GM19099 (cell line): ENCODE data around the gene PILRB.

Experiments used
- POLR2A ChIP-seq: IDR thresholded peaks from 3 replicates; pipeline ENCODE4 v1.6.1; 2011; ENCODE audit warnings: low read depth; ENCODE audit not compliant: insufficient read length; ENCODE audit errors: extremely low read depth

PILRB gene

DNA sequence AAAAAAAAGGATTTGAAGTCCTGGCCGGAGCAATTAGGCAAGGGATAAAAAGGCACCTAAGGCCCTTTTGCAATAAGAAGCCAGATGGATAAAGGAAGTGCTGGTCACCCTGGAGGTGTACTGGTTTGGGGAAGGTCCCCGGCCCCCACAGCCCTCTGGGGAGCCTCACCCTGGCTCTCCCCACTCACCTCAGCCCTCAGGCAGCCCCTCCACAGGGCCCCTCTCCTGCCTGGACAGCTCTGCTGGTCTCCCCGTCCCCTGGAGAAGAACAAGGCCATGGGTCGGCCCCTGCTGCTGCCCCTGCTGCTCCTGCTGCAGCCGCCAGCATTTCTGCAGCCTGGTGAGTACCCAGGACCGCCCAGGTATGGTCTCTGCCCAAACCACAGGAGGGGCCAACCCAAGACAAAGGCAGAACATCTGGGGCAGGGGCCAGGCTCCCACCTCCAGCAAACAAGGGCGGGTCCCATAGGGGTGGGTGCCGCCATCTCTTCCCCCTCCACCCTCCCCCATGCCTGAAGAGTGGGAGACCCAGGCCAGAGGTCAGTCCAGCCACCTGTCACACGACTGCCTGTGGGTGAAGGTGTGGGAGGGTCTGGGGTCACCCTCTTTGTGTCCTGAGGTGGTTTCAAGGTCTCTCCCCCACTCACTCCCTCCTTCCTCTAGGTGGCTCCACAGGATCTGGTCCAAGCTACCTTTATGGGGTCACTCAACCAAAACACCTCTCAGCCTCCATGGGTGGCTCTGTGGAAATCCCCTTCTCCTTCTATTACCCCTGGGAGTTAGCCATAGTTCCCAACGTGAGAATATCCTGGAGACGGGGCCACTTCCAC, at the start of gene PILRB:
Gene PILRB, plus strand, starts transcription at position 91 of the 830 bp plus-strand sequence. Its CDS starts 186 bp downstream, at position 277.
- TF ChIP-seq POLR2A = no peak

DNA sequence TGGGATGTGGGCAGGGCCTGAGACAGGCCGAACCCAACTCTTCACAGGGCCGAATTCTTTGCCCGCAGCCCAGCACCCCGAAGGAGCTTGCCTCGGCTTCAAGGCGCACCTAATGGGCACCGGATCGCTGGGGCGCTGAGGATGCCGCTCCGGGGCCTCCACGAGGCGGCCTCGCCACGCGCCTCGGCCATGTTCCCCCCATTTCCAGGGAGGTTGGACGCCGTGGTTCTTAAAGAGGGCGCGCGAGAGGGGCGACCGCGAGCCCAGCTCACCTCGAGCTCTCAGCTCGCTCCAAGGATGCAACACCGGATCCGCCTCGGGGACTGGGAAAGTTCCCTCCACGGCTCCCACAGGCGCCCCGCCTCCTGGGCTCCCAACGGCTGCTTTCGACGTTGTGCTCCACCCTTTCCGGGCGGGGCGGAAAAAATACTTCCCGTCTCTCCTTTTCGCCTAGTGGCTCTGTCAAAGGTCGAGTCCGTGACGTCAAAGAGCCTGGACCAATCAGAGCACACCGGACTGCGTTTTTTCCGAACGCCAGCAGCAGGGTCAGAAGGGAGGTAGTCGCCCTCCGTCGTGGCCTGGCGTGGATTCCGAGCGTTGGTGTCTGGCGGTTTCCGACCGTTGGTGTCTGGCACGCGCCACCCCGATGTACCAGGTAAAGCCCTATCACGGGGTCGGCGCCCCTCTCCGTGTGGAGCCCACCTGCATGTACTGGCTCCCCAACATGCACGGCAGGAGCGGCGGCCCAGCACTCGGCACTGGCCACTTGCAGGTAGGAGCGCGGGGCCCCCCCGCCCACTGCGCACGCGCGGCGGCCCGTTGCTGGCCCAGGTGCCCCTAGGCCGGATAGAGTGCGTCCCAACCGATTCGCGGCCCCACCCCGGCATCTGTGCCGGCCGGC, 22.1 kb upstream of the PILRB start:
- peak; percentile 95 for TF ChIP-seq POLR2A

DNA sequence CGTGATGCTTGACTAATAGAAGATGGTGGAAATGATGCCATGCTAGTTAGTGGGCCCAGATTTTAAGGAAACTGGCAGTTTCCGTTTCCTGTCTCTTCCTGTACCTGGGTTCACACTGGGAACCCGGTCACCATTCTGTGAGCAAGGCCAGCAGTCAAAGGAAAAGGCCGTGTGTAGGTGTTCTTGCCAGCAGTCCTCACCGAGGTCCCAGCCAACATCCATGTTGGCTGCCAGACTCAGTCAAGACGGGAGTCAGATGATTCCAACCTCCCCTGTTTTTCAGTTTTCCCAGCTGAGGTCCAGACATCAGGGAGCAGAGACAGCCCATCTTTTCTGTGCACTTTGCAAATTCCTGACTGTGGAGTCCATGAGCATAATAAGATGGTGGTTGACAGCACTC, 15.2 kb upstream of the PILRB start:
- TF ChIP-seq POLR2A = no peak

DNA sequence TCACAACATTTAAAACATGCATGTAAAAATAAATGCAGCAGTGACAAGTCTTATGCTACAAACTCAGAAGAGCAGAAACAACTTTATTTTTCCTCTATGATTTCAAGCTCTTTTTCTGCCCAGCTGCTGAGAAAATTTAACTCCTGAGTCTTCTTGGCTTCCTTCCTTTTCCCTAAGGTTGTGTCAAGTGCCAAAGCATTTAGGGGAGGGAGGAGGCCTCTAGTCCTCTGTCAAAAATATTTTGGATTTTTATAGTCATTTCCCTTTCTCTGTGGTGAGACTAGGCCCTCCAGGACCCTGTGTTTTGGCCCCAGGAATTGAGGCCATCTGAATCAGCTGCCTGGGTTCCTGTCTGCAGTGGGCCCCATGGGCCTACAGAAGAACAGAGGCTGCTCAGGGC, 11.0 kb upstream of the PILRB start:
- TF ChIP-seq POLR2A = no peak

DNA sequence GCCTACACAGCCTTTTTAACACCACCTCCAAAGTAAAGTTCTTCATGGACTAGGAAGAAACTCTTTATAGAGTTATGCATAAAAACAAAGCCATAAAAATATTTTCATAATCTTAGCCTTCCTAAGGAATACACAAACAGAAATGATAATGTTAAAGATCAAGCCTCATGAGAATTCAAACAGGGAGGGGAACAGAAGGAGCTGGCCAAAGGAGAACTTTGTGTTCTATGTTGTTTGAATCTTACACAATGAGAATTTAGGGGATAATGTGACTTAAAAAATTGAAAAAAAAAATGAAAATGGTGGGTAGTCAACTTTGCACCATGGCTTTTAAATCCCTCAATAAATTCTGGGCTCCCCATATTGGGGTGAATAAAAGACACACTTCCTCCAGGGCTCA, 9.1 kb upstream of the PILRB start:
- TF ChIP-seq POLR2A = no peak

DNA sequence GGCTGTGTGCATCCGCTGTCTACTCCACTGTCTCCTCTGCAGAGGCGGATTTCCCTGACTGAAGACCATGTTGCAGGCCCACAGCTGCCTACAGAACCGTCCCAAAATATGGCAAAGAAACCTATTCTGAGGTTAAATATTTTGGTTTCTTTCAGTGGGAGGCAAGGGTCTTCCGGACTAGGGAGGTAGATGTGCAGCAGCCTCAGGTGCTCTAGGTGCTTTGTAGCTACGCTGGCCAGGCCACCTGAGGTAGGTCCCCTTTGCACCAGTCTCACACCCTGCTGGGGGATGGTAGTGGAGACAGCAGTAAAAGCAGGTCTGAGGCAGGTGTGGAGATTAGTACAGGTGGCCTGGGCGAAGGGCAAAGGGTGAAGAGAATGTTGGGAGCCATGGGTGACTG, 8.2 kb upstream of the PILRB start:
- TF ChIP-seq POLR2A = no peak

DNA sequence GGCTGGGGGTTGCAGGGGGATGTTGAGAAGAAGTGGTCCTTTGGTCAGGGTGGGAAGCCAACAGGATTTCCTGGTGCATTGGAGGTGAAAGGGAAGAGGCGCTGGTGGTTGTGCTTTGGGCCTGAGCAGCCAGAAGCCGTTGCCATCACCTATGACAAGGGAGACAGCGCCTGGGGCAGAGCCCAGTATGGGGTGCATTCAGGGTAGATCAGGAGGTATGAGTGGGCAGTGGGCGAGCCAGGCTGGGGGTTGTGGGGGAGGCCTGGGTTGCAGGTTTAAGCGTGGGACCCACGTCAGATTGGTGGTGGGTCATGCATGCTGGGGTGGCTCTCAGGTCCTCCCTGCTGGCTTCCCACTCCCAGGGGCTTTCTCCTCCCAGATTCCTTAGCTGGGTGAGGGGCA, 6.3 kb upstream of the PILRB start:
- TF ChIP-seq POLR2A = no peak

DNA sequence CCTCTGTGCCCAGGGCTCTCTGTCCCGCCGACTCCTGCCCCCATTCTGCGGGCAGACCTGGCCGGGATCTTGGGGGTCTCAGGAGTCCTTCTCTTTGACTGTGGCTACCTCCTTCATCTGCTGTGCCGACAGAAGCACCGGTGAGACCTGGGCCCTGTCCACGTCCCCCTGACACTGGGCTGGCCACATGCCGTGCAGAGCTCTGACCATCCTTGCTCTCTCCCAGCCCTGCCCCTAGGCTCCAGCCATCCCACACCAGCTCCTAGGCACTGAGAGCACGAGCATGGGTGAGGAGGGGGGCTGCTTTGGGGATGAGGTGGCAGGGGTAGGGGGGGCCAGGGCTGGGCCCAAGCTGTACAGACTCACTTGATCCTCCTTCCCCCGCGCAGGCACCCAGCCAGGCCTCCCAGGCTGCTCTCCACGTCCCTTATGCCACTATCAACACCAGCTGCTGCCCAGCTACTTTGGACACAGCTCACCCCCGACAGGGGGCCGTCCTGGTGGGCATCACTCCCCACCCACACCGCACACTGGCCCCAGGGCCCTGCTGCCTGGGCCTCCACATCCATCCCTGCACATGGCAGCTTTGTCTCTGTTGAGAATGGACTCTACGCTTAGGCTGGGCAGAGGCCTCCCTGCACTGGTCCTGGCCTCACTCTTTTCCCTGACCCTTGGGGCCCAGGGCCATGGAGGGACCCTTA, 4.8 kb upstream of the PILRB start:
- TF ChIP-seq POLR2A = no peak

DNA sequence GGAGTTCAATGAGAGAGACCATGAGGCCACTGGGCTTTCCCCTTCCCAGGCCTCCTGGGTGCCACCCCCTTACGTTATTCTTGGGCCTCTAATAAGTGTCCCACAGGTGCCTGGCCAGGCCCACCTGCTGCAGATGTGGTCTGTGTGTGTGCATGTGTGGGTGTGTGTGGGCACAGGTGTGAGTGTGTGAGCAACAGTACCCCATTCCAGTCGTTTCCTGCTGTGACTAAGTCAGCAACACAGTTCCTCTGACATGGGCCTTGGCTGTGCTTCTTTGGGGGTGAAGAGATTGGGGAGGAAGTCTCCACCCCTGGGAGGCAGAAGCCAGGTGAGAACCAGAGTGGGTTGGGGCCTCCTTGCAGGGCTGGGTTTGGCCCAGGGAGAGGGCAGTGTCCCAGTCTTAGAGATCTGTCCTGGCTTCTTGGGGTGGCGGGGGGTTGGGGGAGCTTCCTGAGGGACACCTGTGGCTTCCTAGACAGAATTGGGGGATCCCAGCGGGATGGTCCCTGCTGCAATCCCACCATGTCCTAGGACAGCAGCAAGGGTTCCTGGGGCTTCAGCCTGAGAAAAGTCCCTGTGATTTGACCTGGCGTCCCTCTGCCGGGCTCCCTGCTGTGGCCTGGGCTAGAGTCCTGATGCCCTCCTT, 4.1 kb upstream of the PILRB start:
- no peak for TF ChIP-seq POLR2A

DNA sequence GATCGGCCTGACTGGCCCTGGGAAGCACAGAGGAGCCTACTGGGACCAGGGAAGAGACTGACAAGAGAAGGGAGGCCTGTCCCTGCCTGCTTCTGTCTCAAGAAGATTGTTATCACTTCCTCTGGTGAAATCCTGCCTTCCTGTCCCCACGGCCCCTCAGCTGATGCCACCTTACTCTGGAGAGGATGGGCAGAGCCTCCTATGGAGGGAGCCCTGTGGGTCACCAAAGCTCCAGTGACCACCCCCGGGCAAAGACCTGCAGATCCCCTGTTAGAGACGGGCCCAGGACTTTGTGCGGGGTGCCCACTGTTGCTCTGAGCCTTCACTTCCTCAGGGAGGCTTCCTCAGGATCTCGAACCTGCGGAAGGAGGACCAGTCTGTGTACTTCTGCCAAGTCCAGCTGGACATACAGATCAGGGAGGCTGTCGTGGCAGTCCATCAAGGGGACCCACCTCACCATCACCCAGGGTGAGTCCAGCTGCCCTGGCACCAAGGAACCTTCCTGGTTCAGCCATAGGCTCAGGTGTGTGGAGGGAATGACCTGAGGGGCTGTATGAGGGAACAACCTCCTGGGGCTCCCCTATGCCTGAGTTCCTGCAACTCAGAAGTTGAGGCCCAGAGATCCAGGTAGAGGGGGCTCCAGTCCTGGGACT, 1.4 kb upstream of the PILRB start:
- no peak for TF ChIP-seq POLR2A

DNA sequence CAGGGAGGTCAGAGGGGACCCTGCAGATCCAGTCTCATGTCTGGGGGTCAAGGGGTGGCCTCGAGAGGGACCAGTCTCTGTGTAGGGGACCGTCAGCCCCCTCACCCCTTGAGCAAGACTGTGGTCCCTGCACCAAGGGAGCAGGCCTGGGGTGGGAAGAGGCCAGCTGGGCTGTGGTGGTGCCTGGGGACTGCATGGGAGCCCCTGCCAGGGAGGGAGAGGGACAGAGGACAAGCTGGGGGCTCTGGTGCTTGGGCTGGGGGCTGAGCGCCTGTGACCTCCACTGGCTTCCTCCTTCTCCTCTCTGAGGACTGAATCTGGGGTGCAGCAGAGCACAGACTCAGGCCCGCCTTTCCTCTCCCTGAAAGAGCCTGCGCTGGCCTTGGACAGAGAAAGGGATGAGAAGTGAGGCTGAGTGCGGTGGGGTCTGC, 771 bp upstream of the PILRB start:
- no peak for TF ChIP-seq POLR2A

DNA sequence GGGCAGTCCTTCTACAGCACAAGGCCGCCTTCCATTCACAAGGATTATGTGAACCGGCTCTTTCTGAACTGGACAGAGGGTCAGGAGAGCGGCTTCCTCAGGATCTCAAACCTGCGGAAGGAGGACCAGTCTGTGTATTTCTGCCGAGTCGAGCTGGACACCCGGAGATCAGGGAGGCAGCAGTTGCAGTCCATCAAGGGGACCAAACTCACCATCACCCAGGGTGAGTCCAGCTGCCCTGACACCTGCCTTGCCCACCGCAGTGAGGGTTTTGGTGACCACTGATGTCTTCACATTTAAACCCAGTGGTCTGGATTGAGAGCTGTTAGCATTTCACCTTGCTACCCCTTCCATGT, 918 bp downstream of the PILRB start:
- no peak for TF ChIP-seq POLR2A

DNA sequence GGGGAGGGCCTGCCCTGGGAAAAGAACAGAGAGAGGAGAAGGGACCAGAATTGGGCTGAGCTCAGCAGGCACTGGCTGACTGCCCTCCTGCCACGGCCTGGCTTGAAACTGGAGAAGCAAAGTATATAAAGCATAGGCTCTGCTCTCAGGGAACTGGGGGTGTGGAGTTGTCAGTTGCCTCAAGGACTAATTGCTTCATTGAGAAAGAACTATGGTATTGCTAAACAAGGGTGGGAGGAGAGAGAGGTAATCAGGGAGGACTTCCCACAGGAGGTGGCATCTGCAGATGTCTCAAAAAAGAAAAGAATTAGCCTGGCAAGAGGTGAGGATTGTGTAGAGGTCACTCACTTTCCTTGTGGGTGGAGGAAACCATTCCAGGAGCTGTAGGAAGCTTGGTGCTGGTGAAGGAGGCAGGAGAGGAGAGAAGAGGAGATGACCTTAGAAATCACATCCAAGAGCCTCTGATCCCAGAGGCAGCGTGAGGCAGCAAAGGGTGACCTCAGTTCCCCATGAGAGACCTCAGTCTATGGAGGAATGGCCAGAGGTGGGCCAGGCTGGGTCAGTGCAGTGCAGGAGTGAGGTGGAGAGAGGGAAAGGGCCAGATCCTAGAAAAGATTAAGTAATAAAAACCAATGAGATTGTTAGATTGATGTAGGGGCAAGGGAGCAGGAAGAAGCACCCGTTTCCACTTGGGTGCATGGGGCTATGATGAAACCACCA, 2.4 kb downstream of the PILRB start:
- no peak for TF ChIP-seq POLR2A

DNA sequence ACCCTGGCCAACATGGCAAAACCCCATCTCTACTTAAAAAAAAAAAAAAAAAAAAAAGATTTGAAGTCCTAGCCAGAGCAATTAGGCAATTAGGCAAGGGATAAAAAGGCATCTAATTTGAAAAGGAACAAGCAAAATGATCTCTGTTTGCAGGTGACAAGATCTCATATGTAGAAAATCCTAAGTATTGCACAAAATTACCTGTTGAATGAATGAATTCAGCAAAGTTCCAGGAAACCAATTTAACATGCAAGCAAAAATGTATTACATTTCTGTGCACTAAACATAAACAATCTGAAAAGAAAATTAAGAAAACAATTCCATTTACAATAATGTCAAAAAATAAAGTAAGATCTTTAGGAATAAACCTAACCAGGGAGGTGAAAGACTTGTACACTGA, 5.2 kb downstream of the PILRB start:
- TF ChIP-seq POLR2A = no peak
